ENCODE results near the gene FGD6. TPM values are rescaled to one million over a fixed set of nuclear protein-coding genes. Genes with fewer than 3 reads are reported as not detected.
"Not testable (repeated sequence)": the region's sequence is repeated elsewhere in the genome, so short reads cannot be mapped to it uniquely, and the experiment has no call there.

FGD6 gene
- polyA plus RNA-seq, 4 donors = 0.89 to 11.4 (median 1.3) TPM

- FAIRE-seq (no peak), DNase-seq (no peak)
- Histone ChIP-seq H3K9me3 (ENCODE audit: control insufficient read depth in 2 of 2, insufficient read depth in 1 of 2, low read depth in 1 of 2, low read length in 1 of 2) (no peaks in the 10 kb centered on the region), H3K4me3 (ENCODE audit: low read depth in 1 of 3, low read length in 3 of 3) (no peak overlapping the region), H3K4me1 (ENCODE audit: control insufficient read depth in 3 of 3, insufficient read depth in 2 of 3, low read depth in 1 of 3, low read length in 2 of 3) (no peaks in the 10 kb centered on the region), H3K27ac (ENCODE audit: low read depth in 1 of 3, low read length in 2 of 3) (no peak overlapping the region), H3K27me3 (ENCODE audit: control insufficient read depth in 3 of 3, insufficient read depth in 3 of 3, low read length in 3 of 3) (no peaks in the 10 kb centered on the region), H3K36me3 (ENCODE audit: control insufficient read depth in 3 of 3, insufficient read depth in 2 of 3, low read depth in 1 of 3, low read length in 3 of 3) (peaks cover 0 to 15% (median 0%) of the 10 kb centered on the region in 3 donors)
- 85 to 100% (median 97%) methylated on average over 2 of the region's 2 CpGs for WGBS, 3 donors
Observed at GRCh38 chr12:95151406-95151805, 65.9 kb downstream of the FGD6 start.

- DNase-seq = no peak
- WGBS, 3 donors = 94 to 100% (median 98%) methylated on average over 1 of the region's 1 CpG
- H3K27ac ChIP-seq (ENCODE audit: low read depth in 1 of 3, low read length in 2 of 3) = no peak overlapping the region
Observed at GRCh38 chr12:95150501-95150900, 66.8 kb downstream of the FGD6 start.

GRCh38 chr12:95147866-95148265, 69.4 kb downstream of the FGD6 start:
- H3K27me3 ChIP-seq (ENCODE audit: control insufficient read depth in 3 of 3, insufficient read depth in 3 of 3, low read length in 3 of 3) = no peaks in the 10 kb centered on the region
- no peak overlapping the region for H3K27ac ChIP-seq (ENCODE audit: low read depth in 1 of 3, low read length in 2 of 3)
- H3K9me3 ChIP-seq (ENCODE audit: control insufficient read depth in 2 of 2, insufficient read depth in 1 of 2, low read depth in 1 of 2, low read length in 1 of 2) = no peaks in the 10 kb centered on the region
- FAIRE-seq = no peak
- no peak overlapping the region for H3K4me3 ChIP-seq (ENCODE audit: low read depth in 1 of 3, low read length in 3 of 3)
- peaks cover 0 to 15% (median 0%) of the 10 kb centered on the region in 3 donors for H3K36me3 ChIP-seq (ENCODE audit: control insufficient read depth in 3 of 3, insufficient read depth in 2 of 3, low read depth in 1 of 3, low read length in 3 of 3)
- no peak for DNase-seq
- no peaks in the 10 kb centered on the region for H3K4me1 ChIP-seq (ENCODE audit: control insufficient read depth in 3 of 3, insufficient read depth in 2 of 3, low read depth in 1 of 3, low read length in 2 of 3)

More at GRCh38 chr12:95150501-95150900, 66.8 kb downstream of the FGD6 start:
- Histone ChIP-seq H3K9me3 (ENCODE audit: control insufficient read depth in 2 of 2, insufficient read depth in 1 of 2, low read depth in 1 of 2, low read length in 1 of 2) (no peaks in the 10 kb centered on the region), H3K4me3 (ENCODE audit: low read depth in 1 of 3, low read length in 3 of 3) (no peak overlapping the region), H3K4me1 (ENCODE audit: control insufficient read depth in 3 of 3, insufficient read depth in 2 of 3, low read depth in 1 of 3, low read length in 2 of 3) (no peaks in the 10 kb centered on the region), H3K36me3 (ENCODE audit: control insufficient read depth in 3 of 3, insufficient read depth in 2 of 3, low read depth in 1 of 3, low read length in 3 of 3) (peaks cover 0 to 20% (median 0%) of the 10 kb centered on the region in 3 donors), H3K27me3 (ENCODE audit: control insufficient read depth in 3 of 3, insufficient read depth in 3 of 3, low read length in 3 of 3) (no peaks in the 10 kb centered on the region)
- no peak for FAIRE-seq

GRCh38 chr12:95146769-95147168, 70.5 kb downstream of the FGD6 start:
- WGBS, 3 donors = 86 to 90% (median 86%) methylated on average over 1 of the region's 1 CpG

GRCh38 chr12:95143621-95144205, 73.6 kb downstream of the FGD6 start:
- Histone ChIP-seq H3K4me3 (ENCODE audit: low read depth in 1 of 3, low read length in 3 of 3) (peak overlapping the region in 1 of 3 donors; percentile 12), H3K4me1 (ENCODE audit: control insufficient read depth in 3 of 3, insufficient read depth in 2 of 3, low read depth in 1 of 3, low read length in 2 of 3) (no peaks in the 10 kb centered on the region), H3K27ac (ENCODE audit: low read depth in 1 of 3, low read length in 2 of 3) (no peak overlapping the region), H3K9me3 (ENCODE audit: control insufficient read depth in 2 of 2, insufficient read depth in 1 of 2, low read depth in 1 of 2, low read length in 1 of 2) (no peaks in the 10 kb centered on the region), H3K27me3 (ENCODE audit: control insufficient read depth in 3 of 3, insufficient read depth in 3 of 3, low read length in 3 of 3) (no peaks in the 10 kb centered on the region), H3K36me3 (ENCODE audit: control insufficient read depth in 3 of 3, insufficient read depth in 2 of 3, low read depth in 1 of 3, low read length in 3 of 3) (peaks cover 0 to 15% (median 0%) of the 10 kb centered on the region in 3 donors)
- FAIRE-seq = no peak
- DNase-seq = no peak
- WGBS, 3 donors = 45 to 80% (median 72%) methylated on average over 3 of the region's 3 CpGs

More at GRCh38 chr12:95146769-95147168, 70.5 kb downstream of the FGD6 start:
- no peak for DNase-seq
- no peak overlapping the region for H3K4me3 ChIP-seq (ENCODE audit: low read depth in 1 of 3, low read length in 3 of 3)
- no peak overlapping the region for H3K27ac ChIP-seq (ENCODE audit: low read depth in 1 of 3, low read length in 2 of 3)
- H3K9me3 ChIP-seq (ENCODE audit: control insufficient read depth in 2 of 2, insufficient read depth in 1 of 2, low read depth in 1 of 2, low read length in 1 of 2) = no peaks in the 10 kb centered on the region
- no peak for FAIRE-seq
- no peaks in the 10 kb centered on the region for H3K27me3 ChIP-seq (ENCODE audit: control insufficient read depth in 3 of 3, insufficient read depth in 3 of 3, low read length in 3 of 3)
- H3K36me3 ChIP-seq (ENCODE audit: control insufficient read depth in 3 of 3, insufficient read depth in 2 of 3, low read depth in 1 of 3, low read length in 3 of 3) = peaks cover 0 to 12% (median 0%) of the 10 kb centered on the region in 3 donors
- H3K4me1 ChIP-seq (ENCODE audit: control insufficient read depth in 3 of 3, insufficient read depth in 2 of 3, low read depth in 1 of 3, low read length in 2 of 3) = no peaks in the 10 kb centered on the region

DNA sequence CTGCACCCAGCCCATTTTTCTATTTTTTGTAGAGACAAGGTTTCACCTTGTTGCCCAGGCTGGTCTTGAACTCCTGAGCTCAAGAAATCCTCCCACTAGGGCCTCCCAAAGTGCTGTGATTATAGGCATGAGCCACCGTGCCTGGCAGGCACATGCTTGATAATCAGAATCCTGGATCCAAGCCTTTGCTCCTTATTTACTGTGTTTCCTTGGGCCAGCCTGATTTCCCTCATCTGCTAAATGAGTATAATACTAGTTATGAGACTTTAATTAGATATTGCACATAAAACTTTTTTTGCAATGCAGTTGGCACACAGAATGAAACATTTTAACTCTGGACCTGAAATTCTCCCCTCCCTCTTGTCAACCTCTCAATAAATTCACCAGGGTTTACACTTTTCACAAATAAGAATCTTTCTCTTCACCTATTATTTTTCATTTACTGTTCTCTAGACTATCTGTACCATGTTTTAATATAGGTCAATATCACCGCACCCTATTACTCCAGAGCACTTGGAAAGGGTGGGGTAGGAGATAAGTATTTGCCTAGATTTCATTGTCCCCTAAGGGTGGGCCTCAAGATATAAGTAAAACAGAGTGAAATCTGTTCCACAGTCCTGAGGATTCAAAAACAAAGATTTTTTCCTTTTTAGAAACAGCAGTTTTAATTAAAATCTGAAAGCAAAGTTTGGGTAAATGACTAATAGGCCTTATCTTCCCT, 74.7 kb downstream of the FGD6 start:
- peaks cover 0 to 18% (median 0%) of the 10 kb centered on the region in 3 donors for H3K36me3 ChIP-seq (ENCODE audit: control insufficient read depth in 3 of 3, insufficient read depth in 2 of 3, low read depth in 1 of 3, low read length in 3 of 3)
- no peak overlapping the region for H3K4me3 ChIP-seq (ENCODE audit: low read depth in 1 of 3, low read length in 3 of 3)
- no peaks in the 10 kb centered on the region for H3K27me3 ChIP-seq (ENCODE audit: control insufficient read depth in 3 of 3, insufficient read depth in 3 of 3, low read length in 3 of 3)
- FAIRE-seq (no peak), DNase-seq (no peak)
- H3K9me3 ChIP-seq (ENCODE audit: control insufficient read depth in 2 of 2, insufficient read depth in 1 of 2, low read depth in 1 of 2, low read length in 1 of 2) = no peaks in the 10 kb centered on the region
- no peak overlapping the region for H3K27ac ChIP-seq (ENCODE audit: low read depth in 1 of 3, low read length in 2 of 3)
- 36 to 68% (median 54%) methylated on average over 2 of the region's 2 CpGs for WGBS, 3 donors
- no peaks in the 10 kb centered on the region for H3K4me1 ChIP-seq (ENCODE audit: control insufficient read depth in 3 of 3, insufficient read depth in 2 of 3, low read depth in 1 of 3, low read length in 2 of 3)

- 81 to 90% (median 89%) methylated on average over 4 of the region's 4 CpGs for WGBS, 3 donors
Observed at GRCh38 chr12:95141310-95141709, 76.0 kb downstream of the FGD6 start.

GRCh38 chr12:95138031-95138430, 79.2 kb downstream of the FGD6 start:
- H3K9me3 ChIP-seq (ENCODE audit: control insufficient read depth in 2 of 2, insufficient read depth in 1 of 2, low read depth in 1 of 2, low read length in 1 of 2); H3K27ac ChIP-seq (ENCODE audit: low read depth in 1 of 3, low read length in 2 of 3); H3K4me3 ChIP-seq (ENCODE audit: low read depth in 1 of 3, low read length in 3 of 3); DNase-seq; H3K4me1 ChIP-seq (ENCODE audit: control insufficient read depth in 3 of 3, insufficient read depth in 2 of 3, low read depth in 1 of 3, low read length in 2 of 3); FAIRE-seq; H3K27me3 ChIP-seq (ENCODE audit: control insufficient read depth in 3 of 3, insufficient read depth in 3 of 3, low read length in 3 of 3): not testable (repeated sequence)
- H3K36me3 ChIP-seq (ENCODE audit: control insufficient read depth in 3 of 3, insufficient read depth in 2 of 3, low read depth in 1 of 3, low read length in 3 of 3) = peaks cover 0 to 23% (median 2%) of the 10 kb centered on the region in 3 donors
- 94 to 96% (median 95%) methylated on average over 8 of the region's 8 CpGs for WGBS, 3 donors

More at GRCh38 chr12:95141310-95141709, 76.0 kb downstream of the FGD6 start:
- Histone ChIP-seq H3K36me3 (ENCODE audit: control insufficient read depth in 3 of 3, insufficient read depth in 2 of 3, low read depth in 1 of 3, low read length in 3 of 3) (peaks cover 0 to 18% (median 0%) of the 10 kb centered on the region in 3 donors), H3K9me3 (ENCODE audit: control insufficient read depth in 2 of 2, insufficient read depth in 1 of 2, low read depth in 1 of 2, low read length in 1 of 2) (no peaks in the 10 kb centered on the region), H3K27ac (ENCODE audit: low read depth in 1 of 3, low read length in 2 of 3) (no peak overlapping the region), H3K4me1 (ENCODE audit: control insufficient read depth in 3 of 3, insufficient read depth in 2 of 3, low read depth in 1 of 3, low read length in 2 of 3) (no peaks in the 10 kb centered on the region), H3K4me3 (ENCODE audit: low read depth in 1 of 3, low read length in 3 of 3) (no peak overlapping the region), H3K27me3 (ENCODE audit: control insufficient read depth in 3 of 3, insufficient read depth in 3 of 3, low read length in 3 of 3) (no peaks in the 10 kb centered on the region)
- DNase-seq (no peak), FAIRE-seq (no peak)

All from small intestine (tissue), 7 donors.